ENCODE data around the gene NUP37.

Gene NUP37

DNA sequence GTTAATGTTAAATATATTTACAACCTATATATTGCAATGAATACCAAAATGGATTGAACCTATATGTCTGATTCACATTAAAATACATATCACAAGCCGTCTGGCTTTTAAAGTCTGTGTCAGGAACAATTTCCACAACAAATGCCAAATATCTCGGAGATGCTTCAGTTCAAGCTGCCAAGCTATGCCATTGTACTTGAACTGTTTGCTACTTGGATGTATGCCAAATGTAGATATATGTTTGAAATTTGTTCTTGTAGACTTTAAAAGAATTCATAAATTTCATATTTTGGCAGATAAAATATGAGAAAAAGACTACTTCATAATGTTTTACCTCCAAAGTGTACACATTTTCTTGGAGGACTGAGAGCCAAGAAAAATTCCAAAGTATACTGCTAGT lies 95.1 kb downstream of the NUP37 start:
- DNase-seq = no peak

DNA sequence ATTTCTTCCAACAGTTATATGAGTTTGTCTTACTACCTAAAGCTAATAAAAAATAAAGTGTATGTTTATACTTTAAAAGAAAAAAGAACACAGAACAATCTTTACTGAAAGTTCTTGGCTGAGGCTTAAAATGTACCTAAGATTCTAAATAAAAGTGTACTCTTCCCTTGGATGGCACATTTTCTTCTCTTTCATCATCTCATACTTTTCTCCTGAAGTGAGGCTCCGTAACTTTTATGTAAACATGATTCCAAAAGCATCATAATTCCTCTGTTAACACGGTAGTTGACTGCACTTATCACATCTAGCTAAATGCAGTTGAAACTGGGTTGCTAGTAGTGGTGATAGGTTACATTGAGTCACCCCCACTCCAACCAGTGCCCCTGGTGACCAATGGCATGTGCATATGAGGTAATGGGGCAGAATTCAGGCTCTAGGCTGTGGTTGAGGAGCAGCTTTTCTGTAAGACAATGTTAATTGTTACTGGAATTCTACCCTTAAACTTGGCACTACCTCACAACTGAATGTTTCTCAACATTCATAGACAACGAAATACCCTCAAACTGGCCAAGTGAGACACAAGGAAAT lies 96.5 kb downstream of the NUP37 start:
- no peak for DNase-seq
